G401.6 (cell line): ENCODE measurements around the gene ANKRD6.

ENCODE experiments used
- FAIRE-seq: peaks from 2 replicates; lab custom pipeline; 2012; peaks lifted over from hg19 to GRCh38; lab: Jason Lieb, UNC

ANKRD6 gene

GRCh38 chr6:89475101-89475500, 42.1 kb downstream of the ANKRD6 start:
- FAIRE-seq = no peak

- no peak for FAIRE-seq
Measured at GRCh38 chr6:89475634-89476033, 42.7 kb downstream of the ANKRD6 start.

GRCh38 chr6:89479897-89480296, 46.9 kb downstream of the ANKRD6 start:
- FAIRE-seq = no peak

DNA sequence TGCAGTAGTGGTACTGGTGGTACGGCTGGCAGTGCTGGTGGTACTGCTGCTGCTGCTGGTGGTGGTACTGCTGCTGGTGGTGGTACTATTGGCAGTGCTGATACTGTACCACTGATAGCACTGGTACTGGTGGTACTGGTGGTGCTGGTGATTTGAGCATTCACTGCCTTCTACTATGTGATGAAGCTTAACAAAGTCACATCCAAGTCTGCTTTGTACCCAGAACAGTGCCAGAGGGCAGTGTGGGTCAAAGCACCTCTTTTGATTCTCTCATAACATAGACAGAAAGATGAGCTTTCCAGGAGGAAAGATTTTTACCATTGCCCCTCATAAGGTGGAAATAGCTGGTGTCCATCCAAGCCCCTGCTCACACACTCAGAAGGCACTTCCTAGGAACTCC, 48.7 kb downstream of the ANKRD6 start:
- no peak for FAIRE-seq

DNA sequence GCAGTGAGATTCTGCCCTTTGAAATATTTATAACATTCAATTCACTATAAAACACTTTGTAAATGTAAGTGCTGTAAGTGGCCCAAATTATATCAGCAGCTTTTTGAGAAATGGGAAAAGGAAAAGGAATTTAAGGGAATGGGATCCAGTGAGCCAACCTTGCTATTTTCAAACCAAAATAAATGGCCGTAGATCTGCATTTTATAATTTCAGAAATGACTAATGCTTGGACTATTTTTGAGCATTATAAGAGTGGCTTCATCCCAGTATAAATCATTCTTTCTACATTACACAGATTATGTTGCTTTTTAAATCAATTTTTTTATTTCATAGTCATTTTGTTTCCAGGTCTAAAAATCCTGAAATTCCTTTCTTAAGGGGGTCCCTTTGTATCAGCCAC, 49.2 kb downstream of the ANKRD6 start:
- no peak for FAIRE-seq

GRCh38 chr6:89483111-89483720, 50.3 kb downstream of the ANKRD6 start:
- no peak for FAIRE-seq

DNA sequence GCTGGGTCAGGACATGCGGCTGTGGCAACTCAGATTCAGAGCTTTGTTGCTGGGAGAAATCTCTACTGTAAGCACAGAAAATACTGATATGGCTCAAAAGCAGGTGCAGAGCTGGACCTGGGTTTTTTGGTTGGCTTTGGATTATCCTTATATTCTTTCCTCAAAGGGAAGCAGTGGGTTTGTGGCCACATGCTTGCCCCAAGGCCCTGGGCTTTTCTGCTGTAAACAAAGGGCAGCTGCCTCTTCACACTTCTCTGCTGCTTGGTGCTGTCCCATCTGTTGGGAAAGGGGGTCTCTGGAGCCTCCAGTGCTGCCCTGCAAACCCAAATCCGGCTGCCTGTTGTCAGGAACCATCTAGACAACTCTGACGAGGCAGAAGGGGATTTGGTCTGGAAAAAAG, 52.4 kb downstream of the ANKRD6 start:
- FAIRE-seq = no peak

GRCh38 chr6:89487864-89488263, 54.9 kb downstream of the ANKRD6 start:
- FAIRE-seq = no peak

GRCh38 chr6:89488438-89488837, 55.5 kb downstream of the ANKRD6 start:
- FAIRE-seq = no peak

- no peak for FAIRE-seq
Measured at GRCh38 chr6:89489078-89489477, 56.1 kb downstream of the ANKRD6 start.

DNA sequence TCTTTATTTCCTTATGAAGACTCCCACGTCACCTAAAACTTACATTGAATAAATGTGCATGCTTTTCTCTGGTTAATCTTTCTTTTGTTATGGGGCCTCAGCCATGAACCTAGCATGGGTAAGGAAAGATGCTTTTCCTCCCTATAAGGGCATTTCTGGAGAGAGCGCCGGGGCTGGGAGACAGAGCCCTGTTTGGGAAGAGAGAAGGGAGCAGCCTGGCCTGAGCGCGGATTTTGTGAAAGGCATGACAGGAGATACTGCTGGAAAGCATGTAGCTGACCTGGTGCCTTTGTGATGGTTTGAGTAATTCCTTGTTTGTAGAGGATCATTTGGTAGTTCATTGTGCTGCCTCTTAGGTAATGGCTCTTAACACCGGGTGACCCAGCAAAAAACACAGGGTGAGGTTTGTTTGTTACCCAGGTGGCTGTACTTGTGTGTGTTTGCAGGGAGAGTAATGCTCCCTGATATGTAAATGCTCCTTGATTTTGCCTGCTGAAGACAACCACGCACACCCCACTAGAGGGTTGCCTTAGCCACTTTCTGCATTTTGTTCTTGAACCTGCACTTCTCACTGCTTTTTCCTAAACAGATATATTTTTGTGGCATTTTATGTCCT, 59.2 kb downstream of the ANKRD6 start:
- FAIRE-seq = no peak

DNA sequence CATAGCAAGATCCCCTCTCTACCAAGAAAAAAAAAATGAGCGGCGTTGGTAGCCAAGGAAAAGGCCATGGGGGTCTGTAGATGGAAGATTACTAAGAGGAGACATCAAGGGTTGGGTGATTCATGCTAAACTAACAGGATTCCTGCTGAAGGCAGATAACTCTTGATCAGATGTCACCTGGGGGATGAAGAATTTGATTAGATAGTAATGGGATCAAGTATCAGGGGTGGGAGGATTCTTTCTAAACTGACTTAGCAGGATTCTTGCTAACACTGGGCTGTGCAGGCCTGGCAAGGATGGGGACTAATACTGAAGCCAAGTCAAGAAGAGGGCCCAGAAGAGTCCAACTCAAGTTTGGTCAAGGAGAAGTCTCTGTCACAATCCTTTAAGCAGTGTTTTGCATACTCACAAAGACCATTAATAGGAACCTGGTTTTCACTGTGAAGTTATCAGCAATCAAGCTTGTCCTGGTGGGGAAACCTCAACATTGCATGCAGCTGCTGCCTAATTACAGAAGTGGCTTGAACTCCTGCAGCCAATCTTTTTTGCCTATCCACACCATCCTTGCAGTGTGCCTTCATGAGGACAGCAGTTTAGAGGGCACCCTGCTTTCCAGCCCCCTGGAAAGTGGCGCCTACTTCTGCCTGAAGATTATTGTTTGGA, 61.3 kb downstream of the ANKRD6 start:
- no peak for FAIRE-seq

DNA sequence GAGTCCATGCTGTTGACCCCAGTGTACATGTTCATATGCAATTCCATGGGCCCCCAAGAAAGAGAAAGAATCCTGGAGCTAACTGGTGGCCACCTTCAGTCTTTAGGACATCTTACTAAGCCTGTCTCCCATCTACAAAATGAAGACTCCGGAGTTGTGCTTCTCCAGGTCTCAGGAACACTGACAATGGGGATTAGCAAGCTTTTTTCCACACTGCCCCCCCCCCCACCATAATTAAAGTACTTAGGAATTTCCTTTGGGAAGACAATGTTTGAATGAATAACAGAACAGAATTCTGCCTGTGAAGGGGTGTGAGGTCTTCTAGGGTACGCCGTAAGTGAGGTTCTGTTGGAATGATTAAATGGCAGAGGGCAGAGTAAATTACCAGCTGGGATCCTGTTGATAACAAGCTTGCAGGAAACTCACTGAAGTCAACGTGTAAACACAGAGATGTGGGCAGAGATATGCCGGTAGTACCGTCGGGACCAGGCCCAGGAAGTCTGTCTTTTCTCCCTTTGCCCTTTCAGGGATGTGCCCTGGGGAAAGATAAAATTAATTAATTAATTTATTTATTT, 63.1 kb downstream of the ANKRD6 start:
- no peak for FAIRE-seq

- no peak for FAIRE-seq
Measured at GRCh38 chr6:89500611-89501010, 67.7 kb downstream of the ANKRD6 start.

DNA sequence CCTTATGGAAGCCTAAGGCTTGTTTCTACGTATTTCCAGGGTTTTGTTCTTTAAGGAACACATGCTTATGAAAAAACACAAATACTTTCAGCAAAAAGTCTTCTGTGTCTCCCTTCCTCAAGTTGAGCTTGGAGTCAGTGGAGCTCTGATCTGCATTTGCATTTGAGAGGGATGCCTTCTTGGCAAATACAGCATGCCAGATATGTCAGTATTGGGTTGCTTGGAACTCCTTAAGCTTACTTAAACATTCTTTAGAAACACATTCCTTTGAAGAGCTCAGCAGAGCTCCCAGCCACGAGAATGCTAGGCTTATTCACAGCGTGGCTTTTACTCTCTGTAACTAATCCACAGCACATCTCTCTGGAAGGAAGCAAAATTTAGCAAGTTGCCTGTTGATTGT, 68.3 kb downstream of the ANKRD6 start:
- FAIRE-seq = no peak

DNA sequence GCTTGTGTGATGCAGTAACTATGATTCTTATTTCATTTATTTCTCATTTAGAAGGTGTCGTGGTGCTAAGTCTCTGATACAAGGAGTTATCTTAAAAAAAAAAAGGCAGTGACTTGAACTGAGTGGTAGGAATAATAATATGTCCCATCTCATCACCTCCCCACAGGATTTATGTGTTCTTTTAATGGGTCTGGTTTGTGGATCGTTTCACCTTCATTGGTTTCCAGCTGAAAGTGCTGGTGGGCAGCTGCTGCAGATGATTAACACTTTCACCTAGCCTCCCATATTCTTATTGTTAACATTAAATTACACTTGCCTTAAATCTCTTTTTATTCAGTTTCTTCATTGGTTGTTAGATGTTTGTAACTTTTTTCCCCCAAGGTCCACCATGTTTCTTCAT, 68.8 kb downstream of the ANKRD6 start:
- FAIRE-seq = no peak

DNA sequence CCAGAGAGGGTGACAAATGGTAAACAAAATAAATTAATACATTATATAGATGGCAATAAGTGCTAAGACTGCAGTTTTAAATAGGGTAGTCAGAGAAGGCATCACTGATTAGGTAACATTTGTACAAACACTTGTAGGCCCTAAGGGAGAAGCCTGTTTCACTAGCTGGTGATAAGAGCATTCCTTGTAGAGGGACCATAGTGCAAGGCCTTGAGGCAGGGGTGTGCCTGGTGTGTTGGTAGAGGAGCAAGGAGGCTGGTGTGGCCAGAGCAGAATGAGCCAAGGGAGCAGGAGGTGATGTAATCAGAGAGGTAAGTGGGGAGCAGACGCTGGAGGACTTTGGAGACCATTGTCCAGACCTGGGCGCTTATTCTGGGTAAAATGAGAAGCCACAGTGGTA, 70.7 kb downstream of the ANKRD6 start:
- no peak for FAIRE-seq

GRCh38 chr6:89505847-89506246, 72.9 kb downstream of the ANKRD6 start:
- no peak for FAIRE-seq

DNA sequence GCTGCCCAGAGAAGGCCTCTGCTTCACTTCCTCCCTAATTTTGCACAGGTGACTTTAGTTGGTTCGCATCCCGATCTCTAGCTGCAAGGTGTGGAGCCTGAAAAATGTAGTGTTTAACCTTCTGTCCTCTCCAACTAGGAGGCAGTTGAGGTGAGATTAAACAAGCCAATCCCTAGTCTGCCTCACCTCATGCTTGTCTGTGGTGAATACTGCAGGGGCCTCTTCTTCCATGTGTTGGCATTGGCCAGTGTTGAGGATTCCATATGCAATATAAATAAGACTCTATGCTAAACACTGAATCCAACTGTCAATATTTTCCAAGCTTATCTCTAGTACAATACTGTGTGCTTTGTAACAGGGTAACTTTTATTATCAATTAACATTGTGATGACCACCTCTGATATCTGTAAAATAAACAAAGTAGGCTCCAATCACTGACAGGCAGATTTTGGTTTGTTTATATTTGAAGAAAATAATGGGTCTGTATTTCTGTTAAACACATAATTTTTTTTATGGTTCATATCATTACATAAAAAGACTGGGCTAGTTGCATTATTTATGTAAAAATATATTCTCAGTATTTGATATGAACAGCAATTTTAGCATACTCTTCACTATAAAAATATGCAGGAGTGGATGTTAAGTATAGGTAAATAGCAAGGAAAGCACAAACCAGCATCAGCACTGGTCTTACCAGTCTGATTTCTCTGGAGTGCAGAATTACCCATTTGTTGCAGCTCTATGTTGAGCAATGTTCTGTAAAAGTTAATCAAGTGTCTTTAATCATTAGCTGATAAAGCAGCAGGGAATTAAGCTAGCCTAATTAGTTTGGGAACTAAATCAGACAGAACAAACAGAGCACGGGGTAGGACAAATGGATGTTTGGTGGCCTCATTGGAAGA, 74.0 kb downstream of the ANKRD6 start:
- FAIRE-seq = no peak

- FAIRE-seq = no peak
Measured at GRCh38 chr6:89508755-89509563, 76.0 kb downstream of the ANKRD6 start.

- no peak for FAIRE-seq
Measured at GRCh38 chr6:89509777-89510281, 76.9 kb downstream of the ANKRD6 start.
